Parathyroid adenoma (tissue), 2 donors: Measurements from ENCODE around the gene CAV1.

ENCODE experiments used
- H2AFZ ChIP-seq: fragments of 300-600 bp; sonication (generic); one replicate; pipeline ENCODE4 v1.7.0; 2017; ENCODE audit warnings: antibody characterized with exemption, mild to moderate bottlenecking
- H3K27ac ChIP-seq: fragments of 300-600 bp; sonication (generic); one replicate; pipeline ENCODE4 v1.7.0; 2017
- H3K27me3 ChIP-seq: fragments of 300-600 bp; sonication (generic); one replicate; pipeline ENCODE4 v1.7.0; 2017; ENCODE audit warnings: low read length; ENCODE audit not compliant: control insufficient read depth, insufficient read depth
- H3K36me3 ChIP-seq: fragments of 300-600 bp; sonication (generic); one replicate; pipeline ENCODE4 v1.7.0; 2017; ENCODE audit warnings: low read length; ENCODE audit not compliant: control insufficient read depth, insufficient read depth
- H3K4me1 ChIP-seq: fragments of 300-600 bp; sonication (generic); one replicate; pipeline ENCODE4 v1.7.0; 2017; ENCODE audit warnings: control low read depth
- H3K4me2 ChIP-seq: fragments of 300-600 bp; sonication (generic); one replicate; pipeline ENCODE4 v1.7.0; 2017; ENCODE audit warnings: low read length
- H3K4me3 ChIP-seq: fragments of 300-600 bp; sonication (generic); one replicate; pipeline ENCODE4 v1.7.0; 2017; ENCODE audit warnings: low read depth, low read length
- H3K79me2 ChIP-seq: fragments of 300-600 bp; sonication (generic); one replicate; pipeline ENCODE4 v1.7.0; 2017; ENCODE audit warnings: control low read depth
- H3K9ac ChIP-seq: fragments of 300-600 bp; sonication (generic); one replicate; pipeline ENCODE4 v1.7.0; 2017; ENCODE audit warnings: mild to moderate bottlenecking
- H3K9me3 ChIP-seq: fragments of 300-600 bp; sonication (generic); one replicate; pipeline ENCODE4 v1.7.0; 2017; ENCODE audit warnings: low read length; ENCODE audit not compliant: control insufficient read depth
- CTCF ChIP-seq: fragments of 300-600 bp; sonication (generic); IDR thresholded peaks from one replicate; pipeline ENCODE4 v1.7.0; 2017; ENCODE audit warnings: antibody characterized with exemption, mild to moderate bottlenecking
- donor health status: primary hyperparathyroidism.

Gene CAV1

GRCh38 chr7:116571037-116571436, 46.2 kb downstream of the CAV1 start:
- no peak overlapping the region for H3K9ac ChIP-seq
- H3K9me3 ChIP-seq: no peaks in the 10 kb centered on the region
- no peaks in the 10 kb centered on the region for H3K79me2 ChIP-seq
- no peak overlapping the region for H2AFZ ChIP-seq
- no peak overlapping the region for H3K27ac ChIP-seq
- H3K4me3 ChIP-seq: no peak overlapping the region
- no peaks in the 10 kb centered on the region for H3K27me3 ChIP-seq
- no peak for TF ChIP-seq CTCF
- H3K36me3 ChIP-seq: no peaks in the 10 kb centered on the region
- no peak overlapping the region for H3K4me2 ChIP-seq
- H3K4me1 ChIP-seq: no peaks in the 10 kb centered on the region

- no peak overlapping the region for H3K27ac ChIP-seq
- no peaks in the 10 kb centered on the region for H3K79me2 ChIP-seq
These were observed 46.7 kb downstream of the CAV1 start for GRCh38 chr7:116571552-116571951.

GRCh38 chr7:116572036-116572435, 47.2 kb downstream of the CAV1 start:
- H2AFZ ChIP-seq: no peak overlapping the region
- no peak overlapping the region for H3K27ac ChIP-seq
- no peaks in the 10 kb centered on the region for H3K36me3 ChIP-seq
- H3K9ac ChIP-seq: no peak overlapping the region
- H3K4me2 ChIP-seq: no peak overlapping the region
- no peaks in the 10 kb centered on the region for H3K9me3 ChIP-seq
- H3K4me3 ChIP-seq: no peak overlapping the region
- no peaks in the 10 kb centered on the region for H3K4me1 ChIP-seq
- no peaks in the 10 kb centered on the region for H3K27me3 ChIP-seq
- no peak for TF ChIP-seq CTCF
- no peaks in the 10 kb centered on the region for H3K79me2 ChIP-seq

More at GRCh38 chr7:116571552-116571951, 46.7 kb downstream of the CAV1 start:
- H2AFZ ChIP-seq: no peak overlapping the region
- no peak overlapping the region for H3K9ac ChIP-seq
- no peaks in the 10 kb centered on the region for H3K4me1 ChIP-seq
- TF ChIP-seq CTCF: no peak
- no peaks in the 10 kb centered on the region for H3K27me3 ChIP-seq
- H3K9me3 ChIP-seq: no peaks in the 10 kb centered on the region
- no peak overlapping the region for H3K4me2 ChIP-seq
- no peak overlapping the region for H3K4me3 ChIP-seq
- H3K36me3 ChIP-seq: no peaks in the 10 kb centered on the region

- H3K79me2 ChIP-seq: no peaks in the 10 kb centered on the region
- no peaks in the 10 kb centered on the region for H3K27me3 ChIP-seq
- no peak overlapping the region for H3K9ac ChIP-seq
- H3K4me3 ChIP-seq: no peak overlapping the region
- H3K4me2 ChIP-seq: no peak overlapping the region
- no peak overlapping the region for H2AFZ ChIP-seq
- H3K9me3 ChIP-seq: no peaks in the 10 kb centered on the region
- no peaks in the 10 kb centered on the region for H3K36me3 ChIP-seq
- no peak for TF ChIP-seq CTCF
- no peak overlapping the region for H3K27ac ChIP-seq
- H3K4me1 ChIP-seq: no peaks in the 10 kb centered on the region
These were observed 48.7 kb downstream of the CAV1 start for GRCh38 chr7:116573541-116573940.

GRCh38 chr7:116574025-116574822, 49.4 kb downstream of the CAV1 start:
- no peaks in the 10 kb centered on the region for H3K27me3 ChIP-seq

More at GRCh38 chr7:116574025-116574822, 49.4 kb downstream of the CAV1 start:
- no peaks in the 10 kb centered on the region for H3K36me3 ChIP-seq
- no peak for TF ChIP-seq CTCF
- no peaks in the 10 kb centered on the region for H3K4me1 ChIP-seq
- no peak overlapping the region for H3K4me3 ChIP-seq
- no peak overlapping the region for H3K4me2 ChIP-seq
- H3K9ac ChIP-seq: no peak overlapping the region
- H3K27ac ChIP-seq: no peak overlapping the region
- no peak overlapping the region for H2AFZ ChIP-seq
- H3K9me3 ChIP-seq: no peaks in the 10 kb centered on the region
- H3K79me2 ChIP-seq: no peaks in the 10 kb centered on the region
